Astrocyte (in vitro differentiated cells and primary cell): ENCODE results near the gene CLDN19.

ENCODE experiments used
- EZH2 ChIP-seq: IDR thresholded peaks from 2 replicates; pipeline ENCODE4 v1.6.1; 2012; ENCODE audit warnings: mild to moderate bottlenecking, low read length, inconsistent platforms; ENCODE audit not compliant: insufficient read depth
- TF ChIP-seq, protein P1 (sequence below): IDR thresholded peaks from 2 replicates; pipeline ENCODE4 v1.5.1; 2011; ENCODE audit warnings: low read depth, mild to moderate bottlenecking, inconsistent platforms, low read length, moderate library complexity; ENCODE audit not compliant: insufficient read depth

DNA sequence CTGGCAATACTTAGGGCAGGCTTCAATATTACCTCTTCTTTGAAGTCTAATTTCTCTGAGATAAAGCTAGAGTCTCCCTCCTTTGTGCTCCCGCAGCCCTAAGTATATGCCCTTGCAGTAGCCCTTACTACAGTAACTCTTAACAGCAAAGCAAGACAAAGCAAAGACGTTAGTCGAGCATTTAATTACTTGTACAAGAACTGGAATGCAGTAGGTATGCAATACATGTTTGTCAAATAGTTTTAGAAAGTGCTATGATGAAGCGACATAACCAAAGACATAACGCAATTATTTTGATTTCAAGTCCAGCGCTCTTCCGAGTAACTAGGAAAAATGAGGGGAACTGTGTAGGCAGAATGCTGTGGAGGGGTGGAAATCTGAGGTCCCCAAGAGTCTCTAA, 25.2 kb upstream of the CLDN19 start:
- TF ChIP-seq, protein P1, sequence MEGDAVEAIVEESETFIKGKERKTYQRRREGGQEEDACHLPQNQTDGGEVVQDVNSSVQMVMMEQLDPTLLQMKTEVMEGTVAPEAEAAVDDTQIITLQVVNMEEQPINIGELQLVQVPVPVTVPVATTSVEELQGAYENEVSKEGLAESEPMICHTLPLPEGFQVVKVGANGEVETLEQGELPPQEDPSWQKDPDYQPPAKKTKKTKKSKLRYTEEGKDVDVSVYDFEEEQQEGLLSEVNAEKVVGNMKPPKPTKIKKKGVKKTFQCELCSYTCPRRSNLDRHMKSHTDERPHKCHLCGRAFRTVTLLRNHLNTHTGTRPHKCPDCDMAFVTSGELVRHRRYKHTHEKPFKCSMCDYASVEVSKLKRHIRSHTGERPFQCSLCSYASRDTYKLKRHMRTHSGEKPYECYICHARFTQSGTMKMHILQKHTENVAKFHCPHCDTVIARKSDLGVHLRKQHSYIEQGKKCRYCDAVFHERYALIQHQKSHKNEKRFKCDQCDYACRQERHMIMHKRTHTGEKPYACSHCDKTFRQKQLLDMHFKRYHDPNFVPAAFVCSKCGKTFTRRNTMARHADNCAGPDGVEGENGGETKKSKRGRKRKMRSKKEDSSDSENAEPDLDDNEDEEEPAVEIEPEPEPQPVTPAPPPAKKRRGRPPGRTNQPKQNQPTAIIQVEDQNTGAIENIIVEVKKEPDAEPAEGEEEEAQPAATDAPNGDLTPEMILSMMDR: no peak
- no peak for TF ChIP-seq EZH2
